ENCODE data around the gene BACE2.

BACE2 gene

GRCh38 chr21:41160036-41160435 lies 7.9 kb upstream of the BACE2 start:
- Histone ChIP-seq H3K9me3 (ENCODE audit: control extremely low read depth in 1 of 5, control insufficient read depth in 4 of 5, insufficient read depth in 2 of 5, low read depth in 1 of 5, low read length in 4 of 5) (peaks cover 0 to 7% (median 0%) of the 10 kb centered on the region in 5 experiments), H3K4me1 (ENCODE audit: control extremely low read depth in 1 of 4, control insufficient read depth in 4 of 4, insufficient read depth in 4 of 4, low read length in 3 of 4) (no peaks in the 10 kb centered on the region), H3K27ac (ENCODE audit: insufficient read depth in 1 of 2, low read depth in 1 of 2, low read length in 2 of 2, poor library complexity in 1 of 2, severe bottlenecking in 2 of 2) (no peak overlapping the region), H3K36me3 (ENCODE audit: control insufficient read depth in 4 of 4, insufficient read depth in 4 of 4, low read length in 3 of 4) (no peaks in the 10 kb centered on the region), H3K27me3 (replicated peaks in 2 of 5; ENCODE audit: control insufficient read depth in 4 of 5, insufficient read depth in 5 of 5, low read length in 4 of 5) (peaks cover 0 to 9% (median 4%) of the 10 kb centered on the region in 5 experiments), H3K4me3 (ENCODE audit: control insufficient read depth in 1 of 7, extremely low read depth in 1 of 7, insufficient read depth in 4 of 7, low read depth in 2 of 7, low read length in 6 of 7) (no peak overlapping the region)
- WGBS (ENCODE audit: insufficient coverage), result no CpG with 5 or more reads among the region's 5 CpGs
- ChIA-PET POLR2A (no interaction called here), CTCF (no interaction called here)
- DNase-seq, result no peak

DNA sequence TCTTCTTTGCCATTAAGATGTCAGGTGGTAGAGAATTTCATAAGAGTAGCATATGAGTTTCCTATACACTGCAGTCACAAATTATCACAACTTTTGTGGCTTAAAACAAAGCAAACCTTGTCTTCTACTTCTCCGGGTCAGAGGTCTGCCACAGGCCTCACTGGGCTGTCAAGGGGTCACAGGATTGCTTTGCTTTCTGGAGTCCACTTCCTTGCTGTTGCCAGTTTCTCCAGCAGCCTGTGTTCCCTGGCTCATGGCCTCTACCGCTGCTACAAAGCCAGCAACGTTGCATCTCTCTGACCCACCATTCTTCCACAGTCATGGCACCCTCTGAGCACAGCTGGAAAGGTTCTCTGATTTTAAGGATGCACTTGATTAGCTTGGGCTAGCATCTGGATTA lies 6.5 kb upstream of the BACE2 start:
- peaks cover 0 to 7% (median 0%) of the 10 kb centered on the region in 5 experiments for H3K9me3 ChIP-seq (ENCODE audit: control extremely low read depth in 1 of 5, control insufficient read depth in 4 of 5, insufficient read depth in 2 of 5, low read depth in 1 of 5, low read length in 4 of 5)
- H3K27ac ChIP-seq (ENCODE audit: insufficient read depth in 1 of 2, low read depth in 1 of 2, low read length in 2 of 2, poor library complexity in 1 of 2, severe bottlenecking in 2 of 2), result no peak overlapping the region
- H3K36me3 ChIP-seq (ENCODE audit: control insufficient read depth in 4 of 4, insufficient read depth in 4 of 4, low read length in 3 of 4), result no peaks in the 10 kb centered on the region
- CTCF ChIA-PET, result interaction anchor here (1.0 kb wide), 1 partner anchor 27 kb away, joined by 3 read pairs; no protein-coding TSS in a partner anchor
- 91% methylated on average over 1 of the region's 3 CpGs for WGBS (ENCODE audit: insufficient coverage)
- H3K27me3 ChIP-seq (replicated peaks in 2 of 5; ENCODE audit: control insufficient read depth in 4 of 5, insufficient read depth in 5 of 5, low read length in 4 of 5), result peaks cover 0 to 11% (median 5%) of the 10 kb centered on the region in 5 experiments
- H3K4me1 ChIP-seq (ENCODE audit: control extremely low read depth in 1 of 4, control insufficient read depth in 4 of 4, insufficient read depth in 4 of 4, low read length in 3 of 4), result no peaks in the 10 kb centered on the region
- no peak overlapping the region for H3K4me3 ChIP-seq (ENCODE audit: control insufficient read depth in 1 of 7, extremely low read depth in 1 of 7, insufficient read depth in 4 of 7, low read depth in 2 of 7, low read length in 6 of 7)
- DNase-seq, result no peak
- POLR2A ChIA-PET, result no interaction called here

DNA sequence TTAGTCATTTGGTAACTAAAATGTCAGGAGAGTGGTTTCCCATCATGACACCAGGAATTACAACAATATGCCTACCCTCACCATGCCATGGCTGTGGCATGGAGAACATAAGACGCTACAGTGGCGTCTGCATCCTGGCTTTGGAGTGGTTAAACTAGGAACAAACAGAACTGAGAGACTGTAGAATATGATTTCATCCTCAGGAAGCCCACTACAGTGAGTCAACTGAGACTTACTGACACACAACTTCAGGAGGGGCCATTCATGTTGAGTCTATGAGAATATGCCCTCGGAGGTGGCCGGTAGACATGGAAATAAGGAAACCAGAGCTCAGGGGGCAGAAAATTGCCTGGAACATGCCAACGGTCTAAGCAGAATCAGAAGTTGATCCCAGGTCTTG lies 5.9 kb upstream of the BACE2 start:
- ChIA-PET CTCF (interaction anchor here (1.0 kb wide), 1 partner anchor 28 kb away, joined by 3 read pairs; no protein-coding TSS in a partner anchor), POLR2A (no interaction called here)
- 86% methylated on average over 5 of the region's 5 CpGs for WGBS (ENCODE audit: insufficient coverage)
- DNase-seq, result no peak
- Histone ChIP-seq H3K9me3 (ENCODE audit: control extremely low read depth in 1 of 5, control insufficient read depth in 4 of 5, insufficient read depth in 2 of 5, low read depth in 1 of 5, low read length in 4 of 5) (peaks cover 0 to 7% (median 0%) of the 10 kb centered on the region in 5 experiments), H3K27ac (ENCODE audit: insufficient read depth in 1 of 2, low read depth in 1 of 2, low read length in 2 of 2, poor library complexity in 1 of 2, severe bottlenecking in 2 of 2) (no peak overlapping the region), H3K4me1 (ENCODE audit: control extremely low read depth in 1 of 4, control insufficient read depth in 4 of 4, insufficient read depth in 4 of 4, low read length in 3 of 4) (peaks cover 0 to 3% (median under 1%) of the 10 kb centered on the region in 4 experiments), H3K4me3 (ENCODE audit: control insufficient read depth in 1 of 7, extremely low read depth in 1 of 7, insufficient read depth in 4 of 7, low read depth in 2 of 7, low read length in 6 of 7) (no peak overlapping the region), H3K27me3 (replicated peaks in 2 of 5; ENCODE audit: control insufficient read depth in 4 of 5, insufficient read depth in 5 of 5, low read length in 4 of 5) (peaks cover 0 to 15% (median 8%) of the 10 kb centered on the region in 5 experiments), H3K36me3 (ENCODE audit: control insufficient read depth in 4 of 4, insufficient read depth in 4 of 4, low read length in 3 of 4) (no peaks in the 10 kb centered on the region)

DNA sequence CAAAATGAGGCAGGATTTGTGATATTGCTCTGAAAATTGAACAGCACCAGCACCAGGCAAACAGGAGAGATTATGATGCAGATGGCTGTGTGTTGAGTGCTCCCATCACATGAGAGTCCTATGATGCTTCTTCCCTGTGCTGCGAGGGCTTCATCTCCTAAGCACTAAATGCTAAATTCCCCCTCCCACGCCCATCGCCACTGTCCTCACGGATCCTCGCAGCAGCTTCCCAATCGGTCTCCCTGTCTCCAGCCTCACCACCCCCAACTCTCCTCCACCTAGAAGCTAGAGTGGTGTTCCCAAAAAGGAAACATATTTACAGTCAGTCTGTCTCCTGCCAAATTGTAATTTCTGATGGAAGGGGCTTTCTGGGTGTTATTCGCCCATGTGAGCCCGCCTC lies 4.9 kb upstream of the BACE2 start:
- 98% methylated on average over 7 of the region's 8 CpGs for WGBS (ENCODE audit: insufficient coverage)
- Histone ChIP-seq H3K4me3 (ENCODE audit: control insufficient read depth in 1 of 7, extremely low read depth in 1 of 7, insufficient read depth in 4 of 7, low read depth in 2 of 7, low read length in 6 of 7) (no peak overlapping the region), H3K36me3 (ENCODE audit: control insufficient read depth in 4 of 4, insufficient read depth in 4 of 4, low read length in 3 of 4) (no peaks in the 10 kb centered on the region), H3K4me1 (ENCODE audit: control extremely low read depth in 1 of 4, control insufficient read depth in 4 of 4, insufficient read depth in 4 of 4, low read length in 3 of 4) (peaks cover 0 to 7% (median 4%) of the 10 kb centered on the region in 4 experiments), H3K9me3 (ENCODE audit: control extremely low read depth in 1 of 5, control insufficient read depth in 4 of 5, insufficient read depth in 2 of 5, low read depth in 1 of 5, low read length in 4 of 5) (peaks cover 0 to 5% (median 0%) of the 10 kb centered on the region in 5 experiments), H3K27ac (ENCODE audit: insufficient read depth in 1 of 2, low read depth in 1 of 2, low read length in 2 of 2, poor library complexity in 1 of 2, severe bottlenecking in 2 of 2) (no peak overlapping the region), H3K27me3 (replicated peaks in 2 of 5; ENCODE audit: control insufficient read depth in 4 of 5, insufficient read depth in 5 of 5, low read length in 4 of 5) (peaks cover 0 to 15% (median 8%) of the 10 kb centered on the region in 5 experiments)
- POLR2A ChIA-PET, result no interaction called here
- CTCF ChIA-PET, result interaction anchor here (0.6 kb wide), 1 partner anchor 207 kb away, joined by 3 read pairs; no protein-coding TSS in a partner anchor
- DNase-seq, result no peak

DNA sequence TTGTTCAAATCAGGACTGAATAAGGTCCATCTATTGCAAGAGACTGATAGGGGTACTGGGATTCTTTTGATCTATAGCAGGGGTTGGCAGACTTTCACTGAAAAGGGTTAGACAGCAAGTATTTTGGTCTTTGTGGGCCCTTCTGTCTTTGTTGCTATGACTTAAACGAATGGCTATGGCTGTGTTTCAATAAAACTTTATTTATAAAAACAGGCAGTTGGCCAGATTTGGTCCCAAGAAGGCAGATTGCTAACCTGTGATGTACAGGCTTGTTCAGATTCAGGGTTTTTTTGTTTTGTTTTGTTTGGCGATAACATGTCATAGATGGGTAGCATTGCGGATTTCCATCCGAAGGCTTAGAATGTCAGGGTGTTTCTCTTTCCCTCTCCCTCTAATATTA lies 3.9 kb upstream of the BACE2 start:
- Histone ChIP-seq H3K9me3 (ENCODE audit: control extremely low read depth in 1 of 5, control insufficient read depth in 4 of 5, insufficient read depth in 2 of 5, low read depth in 1 of 5, low read length in 4 of 5) (no peaks in the 10 kb centered on the region), H3K36me3 (ENCODE audit: control insufficient read depth in 4 of 4, insufficient read depth in 4 of 4, low read length in 3 of 4) (no peaks in the 10 kb centered on the region), H3K4me1 (ENCODE audit: control extremely low read depth in 1 of 4, control insufficient read depth in 4 of 4, insufficient read depth in 4 of 4, low read length in 3 of 4) (peaks cover 0 to 15% (median 13%) of the 10 kb centered on the region in 4 experiments), H3K4me3 (ENCODE audit: control insufficient read depth in 1 of 7, extremely low read depth in 1 of 7, insufficient read depth in 4 of 7, low read depth in 2 of 7, low read length in 6 of 7) (no peak overlapping the region), H3K27ac (ENCODE audit: insufficient read depth in 1 of 2, low read depth in 1 of 2, low read length in 2 of 2, poor library complexity in 1 of 2, severe bottlenecking in 2 of 2) (no peak overlapping the region), H3K27me3 (replicated peaks in 2 of 5; ENCODE audit: control insufficient read depth in 4 of 5, insufficient read depth in 5 of 5, low read length in 4 of 5) (peaks cover 0 to 15% (median 8%) of the 10 kb centered on the region in 5 experiments)
- CTCF ChIA-PET, result no interaction called here
- POLR2A ChIA-PET, result no interaction called here
- WGBS (ENCODE audit: insufficient coverage), result 100% methylated on average over 2 of the region's 4 CpGs
- no peak for DNase-seq

GRCh38 chr21:41164981-41165655 lies 2.8 kb upstream of the BACE2 start:
- Histone ChIP-seq H3K9me3 (ENCODE audit: control extremely low read depth in 1 of 5, control insufficient read depth in 4 of 5, insufficient read depth in 2 of 5, low read depth in 1 of 5, low read length in 4 of 5) (no peaks in the 10 kb centered on the region), H3K4me3 (ENCODE audit: control insufficient read depth in 1 of 7, extremely low read depth in 1 of 7, insufficient read depth in 4 of 7, low read depth in 2 of 7, low read length in 6 of 7) (no peak overlapping the region), H3K4me1 (ENCODE audit: control extremely low read depth in 1 of 4, control insufficient read depth in 4 of 4, insufficient read depth in 4 of 4, low read length in 3 of 4) (peaks cover 0 to 18% (median 15%) of the 10 kb centered on the region in 4 experiments), H3K36me3 (ENCODE audit: control insufficient read depth in 4 of 4, insufficient read depth in 4 of 4, low read length in 3 of 4) (no peaks in the 10 kb centered on the region), H3K27me3 (replicated peaks in 2 of 5; ENCODE audit: control insufficient read depth in 4 of 5, insufficient read depth in 5 of 5, low read length in 4 of 5) (peaks cover 0 to 13% (median 11%) of the 10 kb centered on the region in 5 experiments), H3K27ac (ENCODE audit: insufficient read depth in 1 of 2, low read depth in 1 of 2, low read length in 2 of 2, poor library complexity in 1 of 2, severe bottlenecking in 2 of 2) (no peak overlapping the region)
- DNase-seq, result no peak
- POLR2A ChIA-PET, result no interaction called here
- CTCF ChIA-PET, result interaction anchor here (1.3 kb wide), 1 partner anchor 10 kb away, joined by 3 read pairs; no protein-coding TSS in a partner anchor
- WGBS (ENCODE audit: insufficient coverage), result 91% methylated on average over 7 of the region's 11 CpGs

GRCh38 chr21:41166884-41167283 lies 1.1 kb upstream of the BACE2 start:
- POLR2A ChIA-PET, result no interaction called here
- Histone ChIP-seq H3K27ac (ENCODE audit: insufficient read depth in 1 of 2, low read depth in 1 of 2, low read length in 2 of 2, poor library complexity in 1 of 2, severe bottlenecking in 2 of 2) (no peak overlapping the region), H3K27me3 (replicated peaks in 2 of 5; ENCODE audit: control insufficient read depth in 4 of 5, insufficient read depth in 5 of 5, low read length in 4 of 5) (peaks cover 0 to 15% (median 11%) of the 10 kb centered on the region in 5 experiments), H3K9me3 (ENCODE audit: control extremely low read depth in 1 of 5, control insufficient read depth in 4 of 5, insufficient read depth in 2 of 5, low read depth in 1 of 5, low read length in 4 of 5) (no peaks in the 10 kb centered on the region), H3K4me1 (ENCODE audit: control extremely low read depth in 1 of 4, control insufficient read depth in 4 of 4, insufficient read depth in 4 of 4, low read length in 3 of 4) (peaks cover 0 to 25% (median 22%) of the 10 kb centered on the region in 4 experiments), H3K36me3 (ENCODE audit: control insufficient read depth in 4 of 4, insufficient read depth in 4 of 4, low read length in 3 of 4) (no peaks in the 10 kb centered on the region), H3K4me3 (ENCODE audit: control insufficient read depth in 1 of 7, extremely low read depth in 1 of 7, insufficient read depth in 4 of 7, low read depth in 2 of 7, low read length in 6 of 7) (peak overlapping the region in 3 of 7 experiments; percentile 75 to 83 (median 79))
- 10% methylated on average over 7 of the region's 14 CpGs for WGBS (ENCODE audit: insufficient coverage)
- peak in 2 of 3 donors; percentile 6 to 12 for DNase-seq
- CTCF ChIA-PET, result interaction anchor here (0.6 to 2.2 kb wide), 5 partner anchors 23 to 116 kb away, joined by 3 to 9 read pairs (median 4); no protein-coding TSS in a partner anchor

Measured in common myeloid progenitor, CD34-positive (primary cell).